ENCODE results near the gene GDF9. TPM values are rescaled to one million over a fixed set of nuclear protein-coding genes. Genes with fewer than 3 reads are reported as not detected.
A peak's percentile ranks its signal among the peaks of the same experiment; 100 is the strongest.

Gene GDF9, protein sequence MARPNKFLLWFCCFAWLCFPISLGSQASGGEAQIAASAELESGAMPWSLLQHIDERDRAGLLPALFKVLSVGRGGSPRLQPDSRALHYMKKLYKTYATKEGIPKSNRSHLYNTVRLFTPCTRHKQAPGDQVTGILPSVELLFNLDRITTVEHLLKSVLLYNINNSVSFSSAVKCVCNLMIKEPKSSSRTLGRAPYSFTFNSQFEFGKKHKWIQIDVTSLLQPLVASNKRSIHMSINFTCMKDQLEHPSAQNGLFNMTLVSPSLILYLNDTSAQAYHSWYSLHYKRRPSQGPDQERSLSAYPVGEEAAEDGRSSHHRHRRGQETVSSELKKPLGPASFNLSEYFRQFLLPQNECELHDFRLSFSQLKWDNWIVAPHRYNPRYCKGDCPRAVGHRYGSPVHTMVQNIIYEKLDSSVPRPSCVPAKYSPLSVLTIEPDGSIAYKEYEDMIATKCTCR
- total RNA-seq (under 1 TPM; 0.29 to 0.68 TPM), polyA plus RNA-seq (not detected)

DNA sequence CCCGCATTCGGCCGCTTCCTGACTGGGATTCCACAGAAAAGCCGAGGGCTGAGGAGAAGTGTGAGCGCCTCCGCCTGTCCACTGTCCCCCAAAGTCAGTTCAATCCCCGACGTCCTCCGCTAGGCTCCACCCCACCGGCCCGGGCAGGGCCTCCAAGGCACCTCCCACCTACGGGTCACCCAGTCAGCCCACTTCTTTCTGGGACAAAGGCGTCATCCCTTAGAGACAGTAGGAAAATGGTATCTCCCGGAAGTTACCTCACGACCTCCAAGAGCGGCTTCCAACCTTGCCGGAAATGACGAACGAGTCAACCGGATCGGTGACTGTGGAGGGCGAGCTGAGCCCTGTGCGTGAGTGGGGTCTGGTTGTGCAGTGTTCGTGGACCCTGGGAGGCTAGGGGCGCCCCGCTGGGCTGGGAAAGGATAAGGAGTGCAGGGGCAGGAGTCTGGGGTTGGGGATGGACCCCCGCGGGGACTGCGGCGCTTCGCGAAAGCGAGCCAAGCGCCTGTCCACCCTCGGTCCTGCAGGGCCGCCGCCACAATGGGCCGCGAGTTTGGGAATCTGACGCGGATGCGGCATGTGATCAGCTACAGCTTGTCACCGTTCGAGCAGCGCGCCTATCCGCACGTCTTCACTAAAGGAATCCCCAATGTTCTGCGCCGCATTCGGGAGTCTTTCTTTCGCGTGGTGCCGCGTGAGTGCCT is at the start of gene GDF9, which contains the start of gene UQCRQ:
TSS of gene GDF9 (minus strand) at position 128 of the 704 bp plus-strand sequence. CDS start 1,936 bp downstream, outside the sequence.
TSS of gene UQCRQ (plus strand) at position 301 of the 704 bp plus-strand sequence. CDS start at position 541, 240 bp downstream.
- H3K27me3 ChIP-seq (ENCODE audit: insufficient read depth, low read length, poor library complexity, severe bottlenecking) = no peaks in the 10 kb centered on the region
- H3K4me1 ChIP-seq (ENCODE audit: insufficient read depth, low read length) = peaks cover 17% of the 10 kb centered on the region
- H3K27ac ChIP-seq (ENCODE audit: low read depth, low read length) = peak within 1 kb of the TSS; percentile 96
- peak within 1 kb of the TSS; percentile 88 for H3K4me3 ChIP-seq (ENCODE audit: low read length)
- Mint-ChIP-seq H3K4me1 (peaks cover 23 to 37% (median 35%) of the 10 kb centered on the region in 3 donors), H3K27ac (peak within 1 kb of the TSS; percentile 92 to 100 (median 100)), H3K27me3 (peaks cover 0 to 2% of the 10 kb centered on the region in 2 donors), H3K9me3 (no peaks in the 10 kb centered on the region), H3K36me3 (peaks cover 0 to 41% (median 3%) of the 10 kb centered on the region in 3 donors), H3K4me3 (peak within 1 kb of the TSS; percentile 90 to 100 (median 99))
- no peaks in the 10 kb centered on the region for H3K36me3 ChIP-seq (ENCODE audit: insufficient read depth, low read length)
- peak; percentile 87 to 97 (median 93) for DNase-seq
- ChIA-PET CTCF (interaction anchor here (0.7 to 1.5 kb wide), 6 partner anchors 16 to 480 kb away, joined by 3 to 4 read pairs (median 3); partner anchors contain the start of gene CCNI2), POLR2A (interaction anchor here (0.5 to 2.4 kb wide), 4 partner anchors 98 to 185 kb away, joined by 3 to 9 read pairs (median 4); partner anchors contain the start of genes HSPA4 and KIF3A)
- H3K9me3 ChIP-seq (ENCODE audit: low read length) = no peaks in the 10 kb centered on the region

DNA sequence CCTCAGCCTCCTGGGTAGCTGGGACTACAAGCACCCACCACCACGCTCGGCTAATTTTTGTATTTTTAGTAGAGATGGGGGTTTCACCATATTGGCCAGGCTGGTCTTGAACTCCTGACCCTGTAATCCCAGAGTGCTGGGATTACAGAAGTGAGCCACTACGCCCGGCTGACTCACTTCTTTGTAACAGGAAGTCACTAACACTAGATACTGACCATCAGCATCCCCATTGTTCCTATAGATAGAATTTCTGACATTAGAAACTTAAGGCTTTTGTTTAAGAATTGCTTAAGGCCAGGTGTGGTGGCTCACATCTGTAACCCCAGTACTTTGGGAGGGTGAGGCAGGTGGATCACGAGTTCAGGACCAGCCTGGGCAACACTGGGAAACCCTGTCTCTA is 49.4 kb upstream of the GDF9 start:
- no peaks in the 10 kb centered on the region for H3K27me3 ChIP-seq (ENCODE audit: insufficient read depth, low read length, poor library complexity, severe bottlenecking)
- H3K36me3 Mint-ChIP-seq = peaks cover 0 to 59% (median 18%) of the 10 kb centered on the region in 3 donors
- H3K36me3 ChIP-seq (ENCODE audit: insufficient read depth, low read length) = peaks cover 4% of the 10 kb centered on the region
- H3K9me3 ChIP-seq (ENCODE audit: low read length) = no peaks in the 10 kb centered on the region
- H3K27ac Mint-ChIP-seq = peak overlapping the region in 2 of 8 donors; percentile 54 to 83
- DNase-seq = no peak
- ChIA-PET CTCF (no interaction called here), POLR2A (no interaction called here)
- no peaks in the 10 kb centered on the region for H3K9me3 Mint-ChIP-seq
- no peaks in the 10 kb centered on the region for H3K4me1 ChIP-seq (ENCODE audit: insufficient read depth, low read length)
- H3K4me1 Mint-ChIP-seq = peaks cover 11 to 21% (median 18%) of the 10 kb centered on the region in 3 donors
- H3K27me3 Mint-ChIP-seq = no peaks in the 10 kb centered on the region
- H3K27ac ChIP-seq (ENCODE audit: low read depth, low read length) = no peak overlapping the region
- H3K4me3 ChIP-seq (ENCODE audit: low read length) = no peak overlapping the region
- no peak overlapping the region for H3K4me3 Mint-ChIP-seq

DNA sequence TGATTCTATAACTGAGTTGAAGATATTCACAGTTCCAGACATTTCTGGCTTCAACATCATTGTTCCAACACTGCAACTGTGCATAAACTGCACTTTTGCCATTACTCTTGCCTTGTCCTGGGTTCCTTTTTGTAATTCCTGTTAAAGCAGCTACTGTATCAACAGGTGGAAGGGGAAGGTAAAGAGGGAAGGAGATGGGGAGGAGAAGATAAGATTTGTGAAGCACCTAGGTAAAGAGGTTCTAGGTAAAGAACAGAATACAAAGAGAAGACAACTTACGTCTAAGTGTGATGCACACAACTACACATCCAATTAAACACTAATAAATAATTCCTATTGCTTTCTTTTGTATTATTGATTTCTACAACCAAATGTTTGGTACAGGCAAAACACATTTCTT is 43.4 kb upstream of the GDF9 start:
- Mint-ChIP-seq H3K36me3 (peaks cover 0 to 57% (median 16%) of the 10 kb centered on the region in 3 donors), H3K27ac (peak overlapping the region in 2 of 8 donors; percentile 23 to 55), H3K27me3 (no peaks in the 10 kb centered on the region), H3K4me3 (no peak overlapping the region), H3K4me1 (peaks cover 20 to 45% (median 41%) of the 10 kb centered on the region in 3 donors), H3K9me3 (no peaks in the 10 kb centered on the region)
- DNase-seq = no peak
- no peak overlapping the region for H3K27ac ChIP-seq (ENCODE audit: low read depth, low read length)
- H3K4me3 ChIP-seq (ENCODE audit: low read length) = no peak overlapping the region
- no peaks in the 10 kb centered on the region for H3K9me3 ChIP-seq (ENCODE audit: low read length)
- H3K27me3 ChIP-seq (ENCODE audit: insufficient read depth, low read length, poor library complexity, severe bottlenecking) = no peaks in the 10 kb centered on the region
- ChIA-PET CTCF (no interaction called here), POLR2A (no interaction called here)
- peaks cover 4% of the 10 kb centered on the region for H3K36me3 ChIP-seq (ENCODE audit: insufficient read depth, low read length)
- H3K4me1 ChIP-seq (ENCODE audit: insufficient read depth, low read length) = no peaks in the 10 kb centered on the region

DNA sequence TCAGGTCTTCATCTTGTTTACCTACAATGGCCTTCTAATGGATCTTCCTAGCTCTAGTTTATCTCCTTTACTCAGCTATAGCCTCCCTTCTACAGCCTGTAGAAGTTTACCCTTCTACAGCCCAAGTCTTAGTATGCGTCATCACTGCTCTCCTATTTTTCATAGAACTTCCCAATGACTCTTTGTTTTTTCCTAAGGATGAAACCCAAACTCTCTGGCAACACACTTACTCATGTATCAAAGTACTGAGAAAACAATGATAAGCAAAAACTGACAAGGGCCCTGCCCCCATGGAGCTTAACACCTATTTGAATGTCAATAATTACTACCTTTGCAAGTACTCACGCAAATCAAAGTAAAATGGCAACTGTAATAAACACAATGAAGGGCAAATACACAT is 40.9 kb upstream of the GDF9 start:
- Histone ChIP-seq H3K27ac (ENCODE audit: low read depth, low read length) (no peak overlapping the region), H3K4me3 (ENCODE audit: low read length) (no peak overlapping the region), H3K4me1 (ENCODE audit: insufficient read depth, low read length) (no peaks in the 10 kb centered on the region), H3K27me3 (ENCODE audit: insufficient read depth, low read length, poor library complexity, severe bottlenecking) (no peaks in the 10 kb centered on the region), H3K36me3 (ENCODE audit: insufficient read depth, low read length) (peaks cover 9% of the 10 kb centered on the region), H3K9me3 (ENCODE audit: low read length) (no peaks in the 10 kb centered on the region)
- no peaks in the 10 kb centered on the region for H3K9me3 Mint-ChIP-seq
- peaks cover 20 to 45% (median 40%) of the 10 kb centered on the region in 3 donors for H3K4me1 Mint-ChIP-seq
- no peak overlapping the region for H3K27ac Mint-ChIP-seq
- no peak overlapping the region for H3K4me3 Mint-ChIP-seq
- H3K27me3 Mint-ChIP-seq = no peaks in the 10 kb centered on the region
- ChIA-PET CTCF (interaction anchor here (1.4 kb wide), 1 partner anchor 16 kb away, joined by 3 read pairs; no protein-coding TSS in a partner anchor), POLR2A (no interaction called here)
- peaks cover 4 to 60% (median 18%) of the 10 kb centered on the region in 3 donors for H3K36me3 Mint-ChIP-seq
- no peak for DNase-seq

DNA sequence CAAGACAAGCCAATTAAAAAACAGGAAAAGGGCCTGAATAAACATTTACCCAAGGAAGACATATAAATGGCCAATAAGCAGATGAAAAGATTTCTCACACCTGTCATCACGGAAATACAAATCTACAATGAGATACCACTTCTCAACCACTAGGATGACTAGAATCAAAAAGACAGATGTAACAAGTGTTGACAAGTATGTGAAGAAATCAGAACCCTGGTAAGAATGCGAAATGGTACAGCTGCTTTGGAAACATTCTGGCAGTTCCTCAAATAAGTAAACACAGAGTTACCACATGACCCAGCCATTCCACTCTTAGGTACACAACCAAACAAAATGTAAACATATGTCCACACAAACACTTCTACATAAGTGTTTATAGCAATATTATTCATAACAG is 39.7 kb upstream of the GDF9 start:
- Mint-ChIP-seq H3K27ac (peak overlapping the region in 4 of 8 donors; percentile 14 to 82 (median 44)), H3K4me3 (no peak overlapping the region), H3K9me3 (no peaks in the 10 kb centered on the region), H3K27me3 (no peaks in the 10 kb centered on the region), H3K4me1 (peaks cover 20 to 42% (median 36%) of the 10 kb centered on the region in 3 donors), H3K36me3 (peaks cover 4 to 59% (median 16%) of the 10 kb centered on the region in 3 donors)
- Histone ChIP-seq H3K4me3 (ENCODE audit: low read length) (no peak overlapping the region), H3K27me3 (ENCODE audit: insufficient read depth, low read length, poor library complexity, severe bottlenecking) (no peaks in the 10 kb centered on the region), H3K9me3 (ENCODE audit: low read length) (no peaks in the 10 kb centered on the region), H3K27ac (ENCODE audit: low read depth, low read length) (no peak overlapping the region), H3K36me3 (ENCODE audit: insufficient read depth, low read length) (peaks cover 5% of the 10 kb centered on the region), H3K4me1 (ENCODE audit: insufficient read depth, low read length) (no peaks in the 10 kb centered on the region)
- ChIA-PET POLR2A (interaction anchor here (0.8 kb wide), 1 partner anchor 58 kb away, joined by 3 read pairs; no protein-coding TSS in a partner anchor), CTCF (no interaction called here)
- DNase-seq = no peak

DNA sequence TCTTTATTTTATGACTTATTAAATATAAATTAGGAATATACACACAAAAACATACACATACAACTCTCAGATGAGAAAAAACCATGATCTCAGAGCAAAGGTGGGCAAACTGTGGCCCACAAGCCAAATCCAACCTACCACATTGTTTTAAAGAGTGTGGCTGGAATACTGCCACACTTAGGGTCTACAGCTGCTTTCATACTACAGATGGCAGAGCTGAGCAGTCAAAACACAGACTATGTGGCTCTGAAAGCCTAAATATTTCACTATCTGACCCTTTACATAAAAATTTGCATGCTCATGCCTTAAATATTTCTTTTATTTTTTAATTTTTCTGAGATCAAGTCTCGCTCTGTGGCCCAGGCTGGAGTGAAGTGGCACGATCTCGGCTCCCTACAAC is 35.5 kb upstream of the GDF9 start:
- no peak for DNase-seq
- no peaks in the 10 kb centered on the region for H3K27me3 ChIP-seq (ENCODE audit: insufficient read depth, low read length, poor library complexity, severe bottlenecking)
- H3K4me3 Mint-ChIP-seq = no peak overlapping the region
- no peak overlapping the region for H3K27ac ChIP-seq (ENCODE audit: low read depth, low read length)
- no peak overlapping the region for H3K4me3 ChIP-seq (ENCODE audit: low read length)
- ChIA-PET POLR2A (no interaction called here), CTCF (no interaction called here)
- H3K4me1 ChIP-seq (ENCODE audit: insufficient read depth, low read length) = no peaks in the 10 kb centered on the region
- no peaks in the 10 kb centered on the region for H3K27me3 Mint-ChIP-seq
- no peaks in the 10 kb centered on the region for H3K9me3 ChIP-seq (ENCODE audit: low read length)
- H3K4me1 Mint-ChIP-seq = peaks cover 11 to 34% (median 19%) of the 10 kb centered on the region in 3 donors
- peaks cover 7 to 70% (median 18%) of the 10 kb centered on the region in 3 donors for H3K36me3 Mint-ChIP-seq
- peak overlapping the region in 1 of 8 donors; percentile 82 for H3K27ac Mint-ChIP-seq
- no peaks in the 10 kb centered on the region for H3K9me3 Mint-ChIP-seq
- H3K36me3 ChIP-seq (ENCODE audit: insufficient read depth, low read length) = peaks cover 18% of the 10 kb centered on the region

DNA sequence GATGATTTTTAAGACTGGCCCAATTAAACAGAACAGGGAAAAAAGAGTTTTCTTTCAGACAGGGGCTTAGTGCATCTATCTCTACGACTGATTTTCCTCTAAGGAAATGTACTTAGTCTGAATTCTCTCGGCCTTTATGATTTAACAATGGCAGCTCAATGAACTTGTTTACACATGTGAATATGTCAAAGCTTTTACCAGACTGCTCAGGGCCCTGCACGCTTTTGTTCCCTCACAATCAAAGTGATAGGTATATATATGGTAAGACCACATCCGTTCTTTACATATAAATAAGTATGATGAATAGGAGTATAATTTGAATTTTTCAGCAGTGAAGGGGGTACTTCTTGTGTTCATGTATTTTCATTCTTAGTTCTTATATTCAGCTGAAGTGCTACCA is 34.8 kb upstream of the GDF9 start:
- Mint-ChIP-seq H3K27ac (no peak overlapping the region), H3K36me3 (peaks cover 14 to 75% (median 25%) of the 10 kb centered on the region in 3 donors), H3K9me3 (no peaks in the 10 kb centered on the region), H3K4me3 (no peak overlapping the region), H3K4me1 (peaks cover 11 to 35% (median 14%) of the 10 kb centered on the region in 3 donors), H3K27me3 (no peaks in the 10 kb centered on the region)
- DNase-seq = no peak
- POLR2A ChIA-PET = no interaction called here
- no peak overlapping the region for H3K27ac ChIP-seq (ENCODE audit: low read depth, low read length)
- CTCF ChIA-PET = interaction anchor here (0.8 kb wide), 1 partner anchor 18 kb away, joined by 3 read pairs; no protein-coding TSS in a partner anchor
- no peaks in the 10 kb centered on the region for H3K9me3 ChIP-seq (ENCODE audit: low read length)
- H3K27me3 ChIP-seq (ENCODE audit: insufficient read depth, low read length, poor library complexity, severe bottlenecking) = no peaks in the 10 kb centered on the region
- no peaks in the 10 kb centered on the region for H3K4me1 ChIP-seq (ENCODE audit: insufficient read depth, low read length)
- H3K4me3 ChIP-seq (ENCODE audit: low read length) = no peak overlapping the region
- peaks cover 25% of the 10 kb centered on the region for H3K36me3 ChIP-seq (ENCODE audit: insufficient read depth, low read length)
